GM18861 (cell line): ENCODE data around the gene TNFRSF18.
A peak's percentile ranks its signal among the peaks of the same experiment; 100 is the strongest.
"Not testable (repeated sequence)": the region's sequence is repeated elsewhere in the genome, so short reads cannot be mapped to it uniquely, and the experiment has no call there.

Source experiments
- ATAC-seq: cut with Tn5 transposase; IDR thresholded peaks from one replicate; pipeline ENCODE4 v1.9.1; 2021; ENCODE audit not compliant: unreplicated experiment

TNFRSF18 gene

GRCh38 chr1:1206376-1206965 is at the start of gene TNFRSF18:
Gene TNFRSF18, minus strand, starts transcription at chr1:1206592. Its CDS starts 21 bp downstream, at chr1:1206571.
- ATAC-seq, result peak; percentile 35

GRCh38 chr1:1255611-1256010 is 49.2 kb upstream of the TNFRSF18 start:
- no peak for ATAC-seq

GRCh38 chr1:1255078-1255477 is 48.7 kb upstream of the TNFRSF18 start:
- no peak for ATAC-seq

- no peak for ATAC-seq
Measured at GRCh38 chr1:1254667-1254998, 48.2 kb upstream of the TNFRSF18 start.

- ATAC-seq, result no peak
Measured at GRCh38 chr1:1253972-1254666, 47.7 kb upstream of the TNFRSF18 start.

GRCh38 chr1:1253314-1253713 is 46.9 kb upstream of the TNFRSF18 start:
- ATAC-seq, result no peak

GRCh38 chr1:1250786-1251284 is 44.4 kb upstream of the TNFRSF18 start:
- ATAC-seq, result no peak

- not testable (repeated sequence) for ATAC-seq
Measured at GRCh38 chr1:1248009-1248913, 41.9 kb upstream of the TNFRSF18 start.

GRCh38 chr1:1247341-1247913 is 41.0 kb upstream of the TNFRSF18 start:
- ATAC-seq, result no peak

- no peak for ATAC-seq
Measured at GRCh38 chr1:1246577-1247340, 40.4 kb upstream of the TNFRSF18 start, which contains the start of gene C1QTNF12. Gene C1QTNF12, minus strand, starts transcription at chr1:1246722. Its CDS starts 32 bp downstream, at chr1:1246690.

- ATAC-seq, result no peak
Measured at GRCh38 chr1:1245817-1246576, 39.6 kb upstream of the TNFRSF18 start.

GRCh38 chr1:1245178-1245816 is 38.9 kb upstream of the TNFRSF18 start:
- no peak for ATAC-seq

GRCh38 chr1:1244192-1244811 is 37.9 kb upstream of the TNFRSF18 start:
- ATAC-seq, result no peak

- ATAC-seq, result no peak
Measured at GRCh38 chr1:1243807-1244191, 37.4 kb upstream of the TNFRSF18 start.

- no peak for ATAC-seq
Measured at GRCh38 chr1:1243266-1243660, 36.9 kb upstream of the TNFRSF18 start.

GRCh38 chr1:1242461-1243265 is 36.3 kb upstream of the TNFRSF18 start:
- no peak for ATAC-seq

- no peak for ATAC-seq
Measured at GRCh38 chr1:1241588-1242219, 35.3 kb upstream of the TNFRSF18 start.
